OCI-LY7 (cell line): Measurements from ENCODE around the gene COG2.

Source experiments
- EZH2phosphoT487 ChIP-seq: fragments of 200-600 bp; sonication (generic); IDR thresholded peaks from 2 replicates; pipeline ENCODE4 v1.6.1; 2018; ENCODE audit warnings: low read depth, borderline replicate concordance, mild to moderate bottlenecking, mixed run types, antibody characterized with exemption, low read length, moderate library complexity, mixed read lengths
- TF ChIP-seq, protein P1 (sequence below): fragments of 200-600 bp; sonication (generic); conservative IDR thresholded peaks from 2 replicates; pipeline ENCODE4 v1.5.1; 2014; ENCODE audit warnings: mild to moderate bottlenecking, antibody characterized with exemption, low read length, moderate library complexity, mixed read lengths

DNA sequence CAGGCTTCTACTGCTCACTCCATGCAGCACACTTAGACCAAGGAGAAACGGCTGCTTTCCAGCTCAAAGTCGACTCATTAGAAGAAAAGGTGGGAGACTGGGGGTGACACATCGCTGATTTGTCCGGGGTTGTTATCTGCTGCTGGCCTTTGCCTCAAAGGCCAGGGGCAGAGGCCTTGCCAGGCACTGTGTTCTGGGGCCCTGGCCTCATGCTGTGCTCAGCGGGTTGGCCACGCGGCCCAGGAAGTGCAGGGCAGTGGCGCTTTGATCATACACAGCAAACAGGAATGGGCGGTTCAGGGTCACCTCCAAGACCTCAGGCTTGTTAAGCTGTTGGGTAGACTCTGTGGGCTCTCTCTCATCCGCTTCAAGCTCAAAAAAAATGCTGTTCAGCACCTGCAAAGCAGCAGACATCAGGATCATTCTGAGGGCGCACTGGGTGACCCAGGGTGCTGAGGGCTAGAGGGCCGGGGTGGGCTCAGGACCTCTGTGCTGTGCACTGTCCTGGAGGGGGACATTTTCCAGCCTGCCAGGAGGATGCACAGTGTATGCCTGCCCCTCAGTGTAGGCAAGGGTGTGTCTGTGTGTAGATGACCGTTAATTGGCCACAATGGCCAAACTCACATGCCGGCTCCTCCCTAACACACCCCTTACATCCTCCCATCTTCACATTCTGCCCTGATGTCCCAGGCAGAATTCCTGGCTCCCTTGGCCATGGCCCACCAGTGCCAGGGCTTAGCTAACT, 60.8 kb downstream of the COG2 start:
- TF ChIP-seq, protein P1, sequence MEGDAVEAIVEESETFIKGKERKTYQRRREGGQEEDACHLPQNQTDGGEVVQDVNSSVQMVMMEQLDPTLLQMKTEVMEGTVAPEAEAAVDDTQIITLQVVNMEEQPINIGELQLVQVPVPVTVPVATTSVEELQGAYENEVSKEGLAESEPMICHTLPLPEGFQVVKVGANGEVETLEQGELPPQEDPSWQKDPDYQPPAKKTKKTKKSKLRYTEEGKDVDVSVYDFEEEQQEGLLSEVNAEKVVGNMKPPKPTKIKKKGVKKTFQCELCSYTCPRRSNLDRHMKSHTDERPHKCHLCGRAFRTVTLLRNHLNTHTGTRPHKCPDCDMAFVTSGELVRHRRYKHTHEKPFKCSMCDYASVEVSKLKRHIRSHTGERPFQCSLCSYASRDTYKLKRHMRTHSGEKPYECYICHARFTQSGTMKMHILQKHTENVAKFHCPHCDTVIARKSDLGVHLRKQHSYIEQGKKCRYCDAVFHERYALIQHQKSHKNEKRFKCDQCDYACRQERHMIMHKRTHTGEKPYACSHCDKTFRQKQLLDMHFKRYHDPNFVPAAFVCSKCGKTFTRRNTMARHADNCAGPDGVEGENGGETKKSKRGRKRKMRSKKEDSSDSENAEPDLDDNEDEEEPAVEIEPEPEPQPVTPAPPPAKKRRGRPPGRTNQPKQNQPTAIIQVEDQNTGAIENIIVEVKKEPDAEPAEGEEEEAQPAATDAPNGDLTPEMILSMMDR = no peak
- no peak for TF ChIP-seq EZH2phosphoT487
